ENCODE data around the gene RBM23. TPM values are rescaled to one million over a fixed set of nuclear protein-coding genes. Genes with fewer than 3 reads are reported as not detected.

RBM23 gene
- total RNA-seq, 1 donor from 2014 or later = 110 TPM

GRCh38 chr14:22896356-22896755 is 22.6 kb downstream of the RBM23 start:
- Mint-ChIP-seq H3K27me3 (ENCODE audit: low read depth) (no peaks in the 10 kb centered on the region), H3K4me3 (no peak overlapping the region), H3K4me1 (peaks cover 3% of the 10 kb centered on the region), H3K27ac (ENCODE audit: unreplicated experiment) (no peak overlapping the region), H3K9me3 (no peaks in the 10 kb centered on the region), H3K36me3 (ENCODE audit: low read depth) (peaks cover under 1% of the 10 kb centered on the region)
- no peak for TF ChIP-seq CTCF (conservative IDR thresholded peaks at IDR 0.05)
- no peak for DNase-seq (ENCODE audit: low read depth, low spot score)

GRCh38 chr14:22895402-22895801 is 23.5 kb downstream of the RBM23 start:
- no peak for TF ChIP-seq CTCF (conservative IDR thresholded peaks at IDR 0.05)
- Mint-ChIP-seq H3K4me3 (no peak overlapping the region), H3K4me1 (peaks cover 3% of the 10 kb centered on the region)

GRCh38 chr14:22893706-22894105 is 25.2 kb downstream of the RBM23 start:
- no peak overlapping the region for H3K4me3 Mint-ChIP-seq
- no peak overlapping the region for H3K27ac Mint-ChIP-seq (ENCODE audit: unreplicated experiment)
- TF ChIP-seq CTCF (conservative IDR thresholded peaks at IDR 0.05) = no peak
- no peaks in the 10 kb centered on the region for H3K36me3 Mint-ChIP-seq (ENCODE audit: low read depth)
- DNase-seq (ENCODE audit: low read depth, low spot score) = no peak
- peaks cover 7% of the 10 kb centered on the region for H3K4me1 Mint-ChIP-seq
- H3K9me3 Mint-ChIP-seq = no peaks in the 10 kb centered on the region
- H3K27me3 Mint-ChIP-seq (ENCODE audit: low read depth) = no peaks in the 10 kb centered on the region

More at GRCh38 chr14:22895402-22895801, 23.5 kb downstream of the RBM23 start:
- Mint-ChIP-seq H3K27ac (ENCODE audit: unreplicated experiment) (no peak overlapping the region), H3K27me3 (ENCODE audit: low read depth) (no peaks in the 10 kb centered on the region), H3K9me3 (no peaks in the 10 kb centered on the region), H3K36me3 (ENCODE audit: low read depth) (no peaks in the 10 kb centered on the region)
- no peak for DNase-seq (ENCODE audit: low read depth, low spot score)

GRCh38 chr14:22892488-22892887 is 26.5 kb downstream of the RBM23 start:
- no peak for DNase-seq (ENCODE audit: low read depth, low spot score)
- Mint-ChIP-seq H3K4me1 (peaks cover 10% of the 10 kb centered on the region), H3K9me3 (no peaks in the 10 kb centered on the region), H3K27me3 (ENCODE audit: low read depth) (no peaks in the 10 kb centered on the region), H3K27ac (ENCODE audit: unreplicated experiment) (peak overlapping the region; percentile 17), H3K36me3 (ENCODE audit: low read depth) (no peaks in the 10 kb centered on the region), H3K4me3 (no peak overlapping the region)
- no peak for TF ChIP-seq CTCF (conservative IDR thresholded peaks at IDR 0.05)

GRCh38 chr14:22890416-22890815 is 28.5 kb downstream of the RBM23 start:
- Mint-ChIP-seq H3K4me3 (no peak overlapping the region), H3K27me3 (ENCODE audit: low read depth) (peaks cover under 1% of the 10 kb centered on the region), H3K27ac (ENCODE audit: unreplicated experiment) (no peak overlapping the region), H3K9me3 (no peaks in the 10 kb centered on the region), H3K36me3 (ENCODE audit: low read depth) (no peaks in the 10 kb centered on the region), H3K4me1 (peaks cover 25% of the 10 kb centered on the region)
- DNase-seq (ENCODE audit: low read depth, low spot score) = no peak
- no peak for TF ChIP-seq CTCF (conservative IDR thresholded peaks at IDR 0.05)

- H3K27me3 Mint-ChIP-seq (ENCODE audit: low read depth) = peaks cover 5% of the 10 kb centered on the region
- H3K4me1 Mint-ChIP-seq = peaks cover 41% of the 10 kb centered on the region
- no peak for DNase-seq (ENCODE audit: low read depth, low spot score)
- H3K27ac Mint-ChIP-seq (ENCODE audit: unreplicated experiment) = no peak overlapping the region
- no peaks in the 10 kb centered on the region for H3K9me3 Mint-ChIP-seq
- no peak overlapping the region for H3K4me3 Mint-ChIP-seq
- no peak for TF ChIP-seq CTCF (conservative IDR thresholded peaks at IDR 0.05)
- no peaks in the 10 kb centered on the region for H3K36me3 Mint-ChIP-seq (ENCODE audit: low read depth)
Observed at GRCh38 chr14:22888662-22889061, 30.3 kb downstream of the RBM23 start.

Measured in neural crest cell (in vitro differentiated cells).